HG02571 (cell line): ENCODE data around the gene AGBL1.
"Not testable (repeated sequence)": the region's sequence is repeated elsewhere in the genome, so short reads cannot be mapped to it uniquely, and the experiment has no call there.

Source experiments
- ATAC-seq: cut with Tn5 transposase; IDR thresholded peaks from one replicate; pipeline ENCODE4 v1.9.1; 2021; ENCODE audit warnings: mild to moderate bottlenecking, moderate library complexity; ENCODE audit not compliant: unreplicated experiment

AGBL1 gene

GRCh38 chr15:86082619-86083380 lies 3.1 kb downstream of the AGBL1 start:
- no peak for ATAC-seq

DNA sequence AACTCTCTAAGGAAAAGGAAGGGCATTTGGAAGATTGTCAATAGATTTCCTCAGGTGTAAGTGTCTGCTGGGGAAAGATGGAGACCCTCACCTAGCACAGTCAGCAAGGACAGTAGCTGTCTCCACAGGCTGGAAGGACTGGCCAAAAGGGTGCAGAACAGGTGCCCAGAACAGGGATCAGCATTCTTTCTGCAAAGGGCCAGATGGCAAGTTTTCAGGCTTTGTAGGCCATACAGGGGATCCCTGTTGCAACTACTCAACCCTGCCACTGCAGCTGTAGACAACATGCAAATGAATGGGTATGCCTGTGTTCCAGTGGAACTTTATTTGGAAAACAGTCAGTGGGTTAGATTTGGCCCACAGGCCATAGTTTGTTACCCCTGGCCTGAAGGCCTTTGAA lies 8.1 kb downstream of the AGBL1 start:
- ATAC-seq = no peak

DNA sequence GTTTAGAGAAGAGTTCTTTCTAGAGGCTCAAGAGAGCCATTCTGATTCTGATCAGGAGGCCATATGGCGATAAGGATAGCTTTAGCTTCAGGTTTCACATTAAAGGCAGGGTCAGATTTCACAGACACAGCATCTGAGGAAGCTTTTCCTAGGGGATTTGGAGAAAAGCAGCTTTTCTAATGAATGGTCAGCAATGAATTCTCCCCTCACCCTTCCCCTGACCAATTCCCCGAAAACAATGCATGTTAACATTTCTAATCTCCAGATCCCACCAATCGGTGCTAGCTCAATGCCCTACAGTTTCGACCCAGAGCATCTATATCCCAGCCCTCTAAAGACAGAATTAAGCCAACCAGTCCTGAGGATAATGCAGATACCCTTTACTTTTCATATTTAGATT lies 9.8 kb downstream of the AGBL1 start:
- ATAC-seq = no peak

DNA sequence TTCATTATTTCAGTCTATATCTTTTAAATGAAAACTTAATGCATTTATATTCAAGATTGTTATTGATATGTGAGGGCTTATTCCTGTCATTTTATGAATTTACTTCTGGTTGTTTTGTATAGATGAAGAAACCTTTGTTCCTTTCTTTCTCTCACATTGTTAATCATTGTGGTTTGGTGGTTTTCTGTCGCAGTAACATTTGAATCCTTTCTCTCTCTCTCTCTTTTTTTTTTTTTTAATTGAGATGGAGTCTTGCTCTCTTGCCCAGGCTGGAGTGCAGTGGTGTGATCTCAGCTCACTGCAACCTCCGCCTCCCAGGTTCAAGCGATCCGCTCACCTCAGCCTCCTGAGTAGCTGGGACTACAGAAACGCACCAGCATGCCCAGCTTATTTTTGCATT lies 22.1 kb downstream of the AGBL1 start:
- ATAC-seq = no peak

- ATAC-seq = no peak
These were observed 24.2 kb downstream of the AGBL1 start for GRCh38 chr15:86103825-86104224.

DNA sequence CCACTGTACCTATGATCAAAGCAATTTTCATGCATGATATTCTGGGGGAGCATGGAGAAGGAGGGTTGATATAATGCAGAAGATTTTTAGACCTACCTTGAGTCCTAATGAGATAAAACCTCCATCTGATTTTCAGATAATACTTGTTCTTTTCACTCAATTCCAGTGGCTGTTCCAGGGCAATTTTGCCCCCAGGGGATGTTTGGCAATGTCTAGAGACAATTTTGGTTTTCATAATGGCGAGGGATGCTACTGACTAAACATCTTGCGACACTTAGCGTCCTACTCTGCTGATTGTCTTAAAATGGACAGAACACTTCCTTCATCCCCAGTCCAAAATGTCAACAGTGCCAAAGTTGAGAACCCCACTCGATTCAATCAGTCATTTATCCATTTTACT lies 26.6 kb downstream of the AGBL1 start:
- ATAC-seq = no peak

- no peak for ATAC-seq
These were observed 35.6 kb downstream of the AGBL1 start for GRCh38 chr15:86115145-86115801.

DNA sequence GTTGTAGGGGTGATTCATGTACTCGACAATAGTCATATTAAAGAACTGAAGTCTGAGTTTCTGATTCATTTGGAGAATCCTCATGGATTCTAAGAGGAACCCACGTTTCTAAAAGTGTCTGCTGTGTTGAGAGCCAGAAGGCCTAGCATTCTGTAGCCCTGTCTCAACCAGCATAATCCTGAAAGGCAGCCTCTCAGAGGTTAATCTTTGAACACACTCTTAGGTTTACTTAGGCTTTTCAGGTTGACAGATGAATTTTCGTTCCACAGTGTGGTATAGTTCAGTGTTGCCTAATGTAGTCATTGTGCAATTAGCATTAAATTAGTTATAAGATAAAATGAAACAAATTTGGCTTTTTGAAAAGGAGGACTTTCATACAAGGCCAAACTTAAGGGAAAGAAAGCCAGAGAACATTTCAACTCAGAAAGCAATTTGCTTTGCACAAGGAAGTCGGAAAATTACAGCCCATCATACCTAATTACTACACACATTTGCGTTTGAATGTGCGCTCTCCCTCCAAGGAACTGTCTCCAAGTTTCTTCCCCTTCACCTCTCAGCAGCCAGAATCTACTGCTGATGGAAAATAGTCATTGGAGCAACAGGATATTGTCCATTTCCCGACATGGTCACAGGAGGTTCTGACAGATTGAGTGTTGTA lies 42.0 kb downstream of the AGBL1 start:
- ATAC-seq = no peak

DNA sequence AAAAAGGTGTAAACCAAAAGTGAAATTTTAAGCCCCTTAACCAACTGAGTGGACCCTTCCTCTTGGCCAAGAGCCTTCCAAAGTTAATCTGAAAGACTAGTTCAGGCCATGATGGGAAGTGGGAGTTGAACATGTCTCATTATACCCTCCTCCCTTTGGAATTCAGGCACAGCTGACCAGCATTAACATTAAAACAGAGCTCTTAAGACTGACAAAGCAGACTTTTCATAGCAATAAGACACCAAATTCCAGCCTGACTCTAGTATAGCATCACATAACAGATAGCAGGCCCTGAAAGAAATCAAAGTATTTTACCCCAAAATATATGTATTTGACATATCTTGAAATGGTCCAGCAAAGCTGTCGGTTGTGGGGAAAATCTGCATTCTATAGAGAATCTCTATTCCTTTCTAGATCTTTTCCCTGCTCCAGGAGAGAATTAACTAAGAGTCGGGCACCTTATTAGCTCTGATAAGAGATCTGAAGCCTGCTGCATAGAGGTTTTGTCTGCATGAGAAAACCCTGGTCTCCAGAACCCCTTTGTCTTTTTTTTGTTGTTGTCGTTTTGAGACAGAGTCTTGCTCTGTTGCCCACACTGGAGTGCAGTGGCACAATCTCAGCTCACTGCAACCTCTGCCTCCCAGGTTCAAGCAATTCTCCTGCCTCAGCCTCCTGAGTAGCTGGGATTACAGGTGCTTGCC lies 43.2 kb downstream of the AGBL1 start:
- not testable (repeated sequence) for ATAC-seq

DNA sequence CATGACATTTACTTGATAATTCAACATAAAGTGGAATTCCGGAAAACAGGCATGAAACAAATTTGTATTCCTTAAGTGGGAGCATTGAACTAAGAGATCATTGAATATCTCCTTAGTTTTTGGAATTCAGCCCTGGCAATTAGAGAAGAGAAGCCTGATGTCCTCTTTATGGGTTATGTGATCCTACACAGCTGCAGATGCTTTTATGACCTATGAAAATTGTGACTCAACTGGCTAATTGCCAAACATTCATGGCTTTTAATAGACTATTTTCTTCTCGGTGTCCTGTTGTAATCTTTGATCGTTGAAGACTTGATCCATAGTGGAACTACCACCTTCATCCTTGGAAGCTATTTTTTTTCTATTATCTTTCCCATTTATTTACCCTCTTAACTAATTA lies 46.1 kb downstream of the AGBL1 start:
- ATAC-seq = no peak

DNA sequence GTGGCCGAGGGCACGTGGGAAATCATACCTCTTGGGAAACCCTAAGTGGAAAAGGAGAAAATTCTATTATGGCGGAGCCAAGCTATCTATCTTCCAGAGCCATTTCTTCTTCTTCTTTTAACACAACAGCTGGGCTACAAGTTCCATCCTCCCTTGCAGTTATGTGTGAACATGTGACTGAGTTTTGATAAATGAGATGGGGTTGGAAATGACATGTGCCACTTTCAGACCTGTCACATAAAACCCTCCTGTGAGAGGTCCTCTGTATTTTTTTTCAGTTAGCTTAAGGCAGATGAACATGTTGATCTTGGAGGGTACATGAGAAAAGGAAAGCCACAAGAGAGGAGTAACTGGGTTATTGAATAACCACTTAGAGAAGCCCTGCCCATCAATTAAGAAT lies 47.9 kb downstream of the AGBL1 start:
- no peak for ATAC-seq

DNA sequence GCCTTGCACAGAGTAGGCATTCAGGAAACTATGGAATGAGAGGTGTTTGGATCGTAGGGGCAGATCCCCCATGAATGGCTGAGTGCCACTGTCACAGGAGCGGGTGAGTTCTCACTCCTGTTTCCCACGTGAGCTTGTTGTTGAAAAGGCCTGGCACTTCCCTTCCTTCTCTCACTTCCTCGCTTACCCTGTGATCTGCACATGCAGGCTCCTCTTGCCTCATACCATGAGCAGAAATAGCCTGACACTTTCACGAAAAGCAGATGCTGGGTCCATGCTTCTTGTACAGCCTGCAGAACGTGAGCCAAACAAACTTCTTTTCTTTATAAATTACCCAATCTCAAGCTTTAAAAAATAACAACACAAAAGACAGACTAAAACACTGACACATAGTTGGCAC lies 55.4 kb downstream of the AGBL1 start:
- no peak for ATAC-seq

GRCh38 chr15:86136861-86137260 lies 57.2 kb downstream of the AGBL1 start:
- no peak for ATAC-seq

DNA sequence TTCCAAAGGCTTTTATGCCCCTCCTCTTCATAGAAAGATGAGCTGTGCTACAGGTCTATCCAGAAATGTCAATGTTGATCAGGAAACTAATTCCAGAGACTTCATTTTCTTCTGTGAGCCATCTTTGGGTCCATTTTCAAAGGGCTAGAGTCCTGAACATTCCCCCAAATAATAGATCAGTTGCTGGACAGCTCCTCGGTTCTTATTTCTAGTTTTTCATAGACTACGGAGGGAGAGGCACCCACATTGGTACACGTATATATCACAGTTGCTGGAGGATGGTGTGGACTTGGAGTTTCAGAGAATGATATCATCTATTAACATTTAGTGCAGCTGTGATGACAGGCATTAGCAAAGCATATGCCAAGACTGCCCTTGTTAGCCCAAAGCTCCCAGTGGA lies 59.1 kb downstream of the AGBL1 start:
- no peak for ATAC-seq

GRCh38 chr15:86139828-86140227 lies 60.2 kb downstream of the AGBL1 start:
- ATAC-seq = no peak

DNA sequence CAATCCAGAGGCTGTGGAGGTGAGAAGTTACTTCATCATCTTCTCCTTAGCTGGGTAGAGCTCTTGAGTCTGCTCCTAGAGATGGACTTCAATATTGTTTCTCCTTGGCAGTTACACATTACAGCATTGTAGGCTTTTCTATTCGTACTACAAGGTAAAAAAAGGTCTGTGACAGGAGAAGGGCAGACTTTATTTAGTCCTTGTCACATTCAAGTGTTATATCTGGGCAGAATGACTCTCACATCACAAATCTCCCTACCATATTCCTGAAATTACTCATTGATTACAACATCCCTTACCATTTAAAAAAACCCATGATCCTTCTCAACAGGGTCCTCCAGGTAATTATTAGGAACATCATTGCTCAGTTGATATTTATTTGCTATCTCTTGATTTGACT lies 75.0 kb downstream of the AGBL1 start:
- ATAC-seq = no peak

DNA sequence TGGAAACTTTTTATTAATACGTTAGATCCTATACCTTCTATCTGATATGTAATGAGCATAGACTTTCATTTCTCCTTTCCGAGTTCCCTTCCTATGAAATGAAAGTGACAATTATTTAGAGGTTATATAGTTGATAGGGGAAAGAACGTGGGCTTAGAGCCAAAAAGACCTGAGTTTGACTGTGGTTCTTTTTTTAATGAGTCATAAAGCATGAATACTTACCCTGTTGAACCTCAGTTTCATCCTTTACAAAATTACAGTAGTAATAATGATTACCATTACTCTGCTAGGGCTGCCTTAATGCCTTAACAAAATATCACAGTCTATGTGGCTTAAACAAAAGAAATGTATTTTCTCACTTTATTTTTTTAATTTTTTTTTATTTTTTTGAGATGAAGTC lies 75.9 kb downstream of the AGBL1 start:
- no peak for ATAC-seq

DNA sequence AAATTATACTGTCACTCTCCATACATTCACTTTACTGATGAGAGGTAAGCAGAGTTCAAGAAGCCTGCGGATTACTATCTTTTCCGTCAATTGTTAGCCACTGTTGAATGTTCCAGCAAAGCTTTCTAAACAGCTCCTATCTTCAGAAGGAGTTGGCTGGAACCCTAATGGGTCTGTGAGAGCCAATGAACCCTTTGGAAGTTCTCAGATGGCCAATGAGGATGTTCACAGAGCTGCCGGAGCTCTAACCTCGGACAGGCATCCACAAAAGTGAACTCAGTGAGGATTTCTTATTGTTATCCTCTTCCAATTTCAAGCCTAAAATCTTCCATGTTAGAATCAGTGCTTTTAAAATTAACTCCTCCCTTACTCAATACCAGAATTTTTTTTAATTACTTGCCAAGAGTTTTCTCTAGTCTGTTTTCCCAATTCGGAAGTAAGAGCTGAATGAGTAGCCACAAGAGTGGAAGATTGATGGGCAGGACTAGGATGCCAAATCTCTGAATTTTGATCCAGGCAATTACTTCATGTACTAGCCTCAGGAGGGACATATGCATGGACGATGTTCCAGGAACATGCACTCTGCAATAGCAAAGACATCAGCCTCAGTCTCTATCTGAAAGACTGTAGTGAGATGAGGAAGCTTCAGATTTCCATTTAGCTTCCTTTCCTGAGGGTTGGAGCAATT lies 78.1 kb downstream of the AGBL1 start:
- ATAC-seq = no peak

DNA sequence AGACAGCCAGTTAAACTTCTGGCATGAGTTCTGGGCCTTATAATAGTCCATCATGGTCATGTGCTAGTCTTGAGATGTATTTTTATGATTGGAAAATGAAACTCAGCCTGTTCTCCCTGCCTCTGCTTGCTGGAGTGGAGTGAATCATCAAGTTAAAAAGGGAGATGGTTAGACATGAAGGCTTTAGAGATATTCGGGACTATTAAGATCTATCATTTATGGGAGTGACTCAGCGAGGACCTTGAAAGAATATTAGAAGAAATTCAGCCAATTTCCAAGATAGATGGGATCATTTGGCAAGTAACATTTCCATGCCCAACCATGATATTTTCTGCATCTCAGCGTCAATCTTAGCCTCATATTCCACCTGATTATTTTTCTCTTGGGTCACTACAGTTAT lies 79.8 kb downstream of the AGBL1 start:
- ATAC-seq = no peak

DNA sequence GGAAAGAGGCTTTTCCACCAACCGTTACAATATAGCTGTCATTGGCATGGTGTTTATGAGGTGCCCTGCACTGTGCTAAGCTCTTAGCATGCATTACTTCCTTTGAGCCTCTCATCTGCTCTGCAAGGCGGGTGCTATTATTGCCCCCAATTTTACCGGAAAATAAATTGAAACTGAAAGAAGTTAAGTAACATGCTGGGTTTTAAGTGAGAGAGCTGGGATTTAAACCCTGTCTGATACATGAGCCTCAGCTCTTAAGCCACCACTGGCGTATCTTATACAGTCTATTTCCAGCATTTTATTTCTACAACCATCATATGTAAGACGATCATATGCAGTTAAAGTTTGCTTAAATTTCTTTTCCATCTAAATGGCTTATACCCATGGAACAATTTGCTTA lies 81.6 kb downstream of the AGBL1 start:
- ATAC-seq = no peak

- ATAC-seq = no peak
These were observed 82.5 kb downstream of the AGBL1 start for GRCh38 chr15:86162172-86162591.
